Fibroblast of skin of right biceps (primary cell): ENCODE data around the gene IGFLR1.
"Not testable (repeated sequence)": the region's sequence is repeated elsewhere in the genome, so short reads cannot be mapped to it uniquely, and the experiment has no call there.

Experiments used
- DNase-seq: peaks from one replicate; pipeline ENCODE4 v3.0.0-alpha.2; 2013

The IGFLR1 gene

GRCh38 chr19:35777086-35777841 is 35.0 kb upstream of the IGFLR1 start:
- no peak for DNase-seq

GRCh38 chr19:35776102-35776788 is 34.0 kb upstream of the IGFLR1 start:
- no peak for DNase-seq

- DNase-seq = peak; percentile 97
Observed at GRCh38 chr19:35775298-35776101, 33.2 kb upstream of the IGFLR1 start, which contains the start of gene ARHGAP33. Gene ARHGAP33, plus strand, starts transcription at chr19:35775564. Its CDS starts 95 bp downstream, at chr19:35775659.

GRCh38 chr19:35775046-35775297 is 32.7 kb upstream of the IGFLR1 start:
- DNase-seq = no peak

- DNase-seq = no peak
Observed at GRCh38 chr19:35774274-35775045, 32.2 kb upstream of the IGFLR1 start.

- peak; percentile 12 for DNase-seq
Observed at GRCh38 chr19:35773020-35773806, 31.0 kb upstream of the IGFLR1 start.

GRCh38 chr19:35772362-35772761 is 30.1 kb upstream of the IGFLR1 start:
- not testable (repeated sequence) for DNase-seq

- no peak for DNase-seq
Observed at GRCh38 chr19:35768082-35768421, 25.8 kb upstream of the IGFLR1 start.

GRCh38 chr19:35767288-35768081 is 25.2 kb upstream of the IGFLR1 start:
- no peak for DNase-seq

GRCh38 chr19:35766571-35767104 is 24.4 kb upstream of the IGFLR1 start:
- no peak for DNase-seq

- no peak for DNase-seq
Observed at GRCh38 chr19:35764432-35765315, 22.4 kb upstream of the IGFLR1 start.

GRCh38 chr19:35760711-35761349 is 18.6 kb upstream of the IGFLR1 start:
- no peak for DNase-seq

GRCh38 chr19:35759697-35760096 is 17.4 kb upstream of the IGFLR1 start:
- DNase-seq = no peak

GRCh38 chr19:35757749-35758608 is 15.7 kb upstream of the IGFLR1 start, which contains the start of gene PROSER3:
Gene PROSER3, plus strand, starts transcription at chr19:35758176. Its CDS starts 40 bp downstream, at chr19:35758216.
- peak; percentile 100 for DNase-seq

GRCh38 chr19:35757231-35757748 is 15.0 kb upstream of the IGFLR1 start:
- peak; percentile 96 for DNase-seq

GRCh38 chr19:35756377-35757230 is 14.4 kb upstream of the IGFLR1 start, which contains the start of gene HSPB6:
Gene HSPB6, minus strand, starts transcription at chr19:35757029. Its CDS starts 21 bp downstream, at chr19:35757008.
- peak; percentile 79 for DNase-seq
